HK-2 (cell line): ENCODE data around the gene RXFP4.
"Not testable (repeated sequence)": the region's sequence is repeated elsewhere in the genome, so short reads cannot be mapped to it uniquely, and the experiment has no call there.

Source experiments
- DNase-seq: peaks from one replicate; pipeline ENCODE4 v3.0.0-alpha.2; 2018; ENCODE audit not compliant: unreplicated experiment

RXFP4 gene

DNA sequence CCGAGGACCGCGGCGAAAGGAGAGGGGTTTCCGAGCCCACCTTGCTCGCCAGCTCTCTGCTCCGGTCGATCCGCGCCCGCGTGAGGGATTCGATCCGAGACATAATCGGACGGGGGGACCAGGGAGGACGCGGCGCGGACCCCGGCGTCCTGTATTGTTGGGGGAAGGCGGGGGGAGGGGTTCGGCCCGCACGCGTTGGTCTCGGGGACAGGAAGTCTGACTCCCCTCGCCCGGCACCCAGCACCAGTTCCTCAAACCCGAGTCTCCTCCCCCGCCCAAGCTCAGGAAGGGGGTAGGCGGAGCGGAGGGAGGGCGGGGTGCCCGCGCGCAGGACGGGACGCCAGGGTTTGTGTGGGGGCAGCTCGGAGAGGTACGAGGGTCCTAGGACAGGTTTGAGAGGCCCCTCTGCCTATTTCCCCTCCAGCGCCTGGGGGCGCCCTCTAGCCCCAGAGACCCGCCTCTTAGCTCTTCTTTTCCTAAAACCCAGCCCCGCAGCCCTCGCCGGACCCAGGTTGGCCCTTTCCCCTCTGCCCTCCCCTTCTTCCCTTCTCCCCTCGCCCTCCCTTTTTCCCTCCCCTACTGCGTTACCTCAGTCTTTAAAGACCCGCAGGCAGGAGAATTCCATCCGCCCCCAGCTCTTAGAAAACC lies 37.0 kb downstream of the RXFP4 start, which contains the start of gene ARHGEF2:
TSS of gene ARHGEF2 (minus strand) at position 223 of the 648 bp plus-strand sequence. CDS start at position 103, 120 bp downstream.
- peak; percentile 79 for DNase-seq

DNA sequence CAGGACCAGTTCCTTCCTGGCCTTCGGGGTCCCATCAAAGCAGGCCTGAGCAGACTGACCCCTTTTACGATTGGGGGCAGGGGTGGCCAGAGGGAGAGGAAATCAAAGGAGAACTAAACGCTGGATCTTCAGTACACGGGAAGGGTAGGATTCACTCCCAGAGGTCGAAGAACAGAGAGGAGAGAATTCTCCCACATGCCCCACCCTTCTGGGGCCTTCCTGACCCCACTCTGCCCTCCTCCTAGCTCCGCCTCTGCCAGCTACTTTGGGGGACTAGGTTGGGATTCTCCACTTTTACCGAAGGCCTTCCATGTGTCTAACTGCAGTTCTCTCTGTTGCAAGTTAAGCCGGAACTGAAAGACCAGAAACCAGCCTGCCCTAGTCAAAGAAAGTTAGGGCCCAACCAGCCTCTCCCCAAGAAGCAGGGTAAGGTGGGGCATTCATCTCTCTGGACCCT lies 37.6 kb downstream of the RXFP4 start:
- DNase-seq, result no peak

DNA sequence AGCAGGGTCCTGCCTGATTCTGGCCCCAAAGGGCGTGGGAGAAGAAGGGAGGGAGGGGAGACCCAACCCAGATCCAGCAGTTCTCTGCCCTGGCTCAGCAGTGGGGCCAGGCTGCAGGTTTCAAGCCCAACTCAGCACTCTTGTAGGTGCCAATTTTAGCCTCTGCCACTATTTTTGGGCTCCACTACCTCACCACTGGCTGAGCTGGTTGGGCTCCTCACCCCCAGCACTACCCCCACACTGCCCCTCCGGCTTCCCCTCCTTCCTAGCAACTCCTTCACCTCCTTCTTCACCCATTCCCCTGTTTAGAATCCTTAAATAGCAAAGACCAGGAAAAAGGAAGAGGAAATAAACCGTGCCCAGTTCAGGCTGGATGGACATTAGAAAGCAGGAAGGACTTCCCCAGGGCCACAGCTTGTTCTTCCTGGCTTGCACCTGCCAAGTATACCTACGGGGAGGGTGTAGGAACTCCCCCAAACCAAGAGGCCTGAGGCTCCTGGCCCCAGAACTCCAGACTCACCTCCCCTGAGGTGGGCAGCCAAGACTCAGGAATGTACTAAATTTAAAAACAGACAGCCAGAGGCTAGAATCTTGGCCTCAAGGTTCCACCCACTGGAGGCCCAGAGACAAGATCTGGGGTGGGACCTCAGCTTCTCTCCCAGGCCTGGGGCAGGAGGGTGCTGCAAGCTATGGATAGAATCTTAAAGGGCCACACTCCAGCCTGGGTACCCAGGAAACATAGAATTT lies 38.3 kb downstream of the RXFP4 start:
- DNase-seq, result no peak

DNA sequence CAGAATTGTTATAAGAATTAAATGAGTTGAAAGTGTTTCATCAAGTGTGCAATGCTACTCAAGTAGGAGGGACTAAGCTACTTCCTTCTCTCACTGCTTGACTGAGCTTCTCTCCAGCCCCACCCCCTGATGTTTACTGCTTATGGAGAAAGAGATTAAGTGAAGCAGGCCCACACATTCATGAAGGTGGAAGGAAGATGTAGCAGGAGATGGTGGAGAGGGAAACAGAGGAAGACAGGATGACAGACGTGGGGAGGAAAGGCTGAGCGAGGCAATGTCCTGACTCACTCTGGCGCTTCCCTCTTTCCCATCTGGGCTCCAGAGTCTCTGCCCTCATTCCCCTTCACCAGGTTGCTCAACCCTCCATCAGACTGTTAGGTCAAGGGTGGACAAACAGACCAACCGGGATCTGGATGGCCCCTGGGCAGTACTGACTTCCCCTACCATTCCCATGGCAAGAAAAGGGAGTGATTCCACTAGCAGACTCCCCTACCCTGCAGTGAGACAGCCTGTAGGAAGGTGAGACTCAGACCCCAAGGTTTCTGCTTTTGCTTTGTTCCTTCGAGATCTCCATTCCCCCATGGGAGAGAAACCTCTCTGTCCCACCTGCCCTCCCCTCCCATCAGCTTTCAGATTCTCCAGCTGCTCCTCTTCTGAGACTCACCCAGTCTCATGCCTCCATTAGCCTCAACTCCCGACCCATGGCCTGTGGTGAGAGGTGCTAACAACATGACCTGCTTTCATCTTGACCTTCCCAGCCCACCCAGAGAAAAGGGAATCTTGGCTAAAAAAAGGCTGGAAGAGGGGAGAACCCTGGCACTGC lies 40.0 kb downstream of the RXFP4 start:
- DNase-seq, result no peak

DNA sequence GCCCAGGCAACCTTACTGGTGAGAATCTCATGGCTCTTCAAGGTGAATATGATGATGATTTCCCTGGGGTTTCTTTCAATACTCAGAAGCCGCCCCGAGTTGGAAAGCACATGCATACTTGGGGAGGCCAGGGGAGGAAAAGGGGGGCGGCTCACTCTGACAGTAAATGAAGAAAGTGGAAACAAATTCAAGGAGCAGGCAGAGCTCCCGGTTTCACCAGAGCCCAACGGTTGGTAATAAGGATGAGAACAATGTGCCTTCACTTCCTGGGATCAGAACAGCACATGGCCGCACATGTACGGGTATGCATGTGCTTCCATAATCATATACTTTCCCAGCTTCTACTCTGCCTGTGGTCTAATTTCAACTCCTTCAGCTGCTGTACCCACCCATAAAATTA lies 40.7 kb downstream of the RXFP4 start:
- DNase-seq, result no peak

DNA sequence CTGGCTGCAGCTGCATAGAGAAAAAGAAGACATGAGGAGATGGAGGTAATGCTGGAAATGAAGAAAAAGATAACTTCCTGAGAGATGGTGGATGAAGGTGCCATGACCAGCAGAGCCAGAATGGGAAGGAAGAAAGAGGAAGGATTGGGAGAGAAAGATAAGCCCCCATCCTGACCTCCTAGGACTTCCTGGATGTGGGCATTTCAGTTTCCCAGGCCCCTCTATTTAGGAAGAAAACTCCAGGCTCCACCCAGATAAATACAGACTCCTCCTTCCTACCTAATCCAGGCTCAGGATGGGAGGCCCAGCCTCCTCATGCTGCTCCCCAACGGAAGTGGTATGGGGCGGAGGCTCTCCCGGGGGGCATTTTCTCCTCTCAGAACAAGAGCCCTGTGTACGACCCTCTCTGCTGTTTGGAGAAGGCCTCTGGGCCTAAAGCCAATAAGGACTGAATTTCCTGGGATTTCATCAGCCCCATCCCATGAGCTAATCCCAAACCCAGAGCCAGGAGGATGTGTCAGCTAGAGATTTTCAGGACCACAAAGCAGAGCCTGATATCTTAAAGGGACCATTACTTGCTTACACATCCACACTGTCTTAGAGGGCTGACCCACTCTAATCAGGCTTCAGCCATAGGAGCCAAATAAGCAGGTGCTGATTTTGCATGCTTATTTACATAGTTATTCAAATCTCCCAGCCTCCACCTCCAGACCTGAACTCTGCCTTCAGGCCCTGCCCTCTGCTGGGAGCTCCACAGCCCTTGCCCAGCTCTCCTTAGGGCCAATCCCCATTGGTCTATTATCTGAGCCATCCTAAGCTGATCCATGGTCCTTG lies 42.0 kb downstream of the RXFP4 start:
- no peak for DNase-seq

DNA sequence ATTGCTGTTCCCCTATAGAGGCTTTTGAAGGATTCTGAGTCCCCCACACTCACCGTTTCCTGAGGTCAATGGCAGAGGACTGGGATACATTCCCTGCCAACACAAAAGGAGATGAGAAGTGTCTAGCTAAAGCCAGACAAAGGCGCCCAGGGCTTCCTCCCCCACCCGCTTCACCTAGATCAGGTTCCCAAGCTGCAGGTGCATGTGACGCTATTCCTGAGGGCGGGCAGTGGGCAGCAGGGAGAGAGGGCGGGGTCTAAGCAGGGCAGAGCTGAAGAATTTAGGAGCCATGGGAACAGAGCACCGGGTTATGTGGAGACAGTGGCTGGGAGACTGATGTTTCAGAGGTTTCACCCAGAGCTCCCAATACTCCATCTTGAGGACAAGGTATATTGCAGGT lies 42.9 kb downstream of the RXFP4 start:
- DNase-seq, result no peak

DNA sequence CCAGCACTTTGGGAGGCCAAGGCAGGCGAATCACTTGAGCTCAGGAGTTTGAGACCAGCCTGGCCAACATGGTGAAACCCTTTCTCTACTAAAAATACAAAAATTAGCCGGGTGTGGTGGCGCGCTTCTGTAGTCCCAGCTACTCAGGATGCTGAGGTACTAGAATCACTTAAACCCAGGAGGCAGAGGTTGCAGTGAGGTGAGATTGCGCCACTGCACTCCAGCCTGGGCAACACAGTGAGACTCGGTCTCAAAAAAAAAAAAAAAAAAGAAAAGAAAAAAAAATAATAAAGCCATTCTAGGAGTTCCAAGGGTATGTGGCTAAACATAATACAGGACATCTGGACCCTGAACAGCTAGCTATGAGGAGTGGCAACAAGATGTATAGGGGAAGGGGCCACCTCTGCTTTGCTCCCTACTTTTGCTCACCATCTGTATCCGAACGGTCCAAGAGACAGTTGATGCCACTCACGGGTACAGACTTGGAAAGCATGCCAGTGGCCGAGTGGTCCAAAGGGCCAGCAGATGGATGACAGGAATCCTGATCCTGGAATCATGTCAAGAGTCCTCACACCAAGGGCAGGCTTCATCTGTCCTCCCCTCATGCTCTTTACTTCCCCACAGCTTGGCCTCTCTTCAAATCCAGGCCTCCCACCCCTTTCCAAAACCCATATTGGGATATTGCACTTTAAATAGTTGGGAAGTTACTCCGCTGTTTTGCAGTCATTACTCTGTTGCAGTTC lies 43.6 kb downstream of the RXFP4 start:
- DNase-seq, result not testable (repeated sequence)

DNA sequence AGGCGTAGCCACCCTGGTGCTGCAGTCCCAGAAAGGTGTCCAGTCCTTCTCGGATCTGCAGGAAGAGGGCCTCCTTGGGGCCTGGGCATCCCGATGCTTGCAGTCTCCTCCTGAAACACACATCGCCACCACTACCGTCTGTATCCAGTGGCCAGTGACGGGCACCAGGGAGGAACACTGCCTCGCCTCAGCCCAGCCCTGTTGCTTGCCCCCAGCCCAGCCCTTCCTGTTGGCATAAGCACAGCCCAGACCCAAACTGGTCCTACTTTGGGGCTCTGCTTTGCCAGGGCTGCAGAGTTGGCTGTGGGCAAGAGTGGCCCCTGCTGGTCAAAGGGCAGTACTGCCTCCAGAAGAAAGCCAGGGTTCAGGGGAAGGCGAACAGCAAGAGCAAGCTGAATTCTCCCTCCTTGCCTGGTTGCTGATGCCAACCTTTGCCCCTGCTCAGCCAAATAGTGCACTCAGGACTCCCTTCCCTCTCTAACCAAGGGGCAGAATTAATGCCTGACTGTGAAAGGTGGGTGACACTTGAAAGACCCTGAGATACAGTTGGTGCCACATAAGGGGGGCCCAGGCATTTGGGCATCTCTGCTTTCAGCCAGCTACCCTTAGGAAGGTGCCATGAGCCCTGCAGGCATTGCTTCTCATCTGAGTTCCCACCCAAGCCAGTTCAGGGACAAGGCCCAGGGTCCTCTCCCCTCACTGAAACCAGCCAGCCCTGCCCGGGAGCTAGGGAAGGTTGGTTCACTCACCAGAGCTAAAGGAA lies 48.0 kb downstream of the RXFP4 start:
- peak; percentile 71 for DNase-seq

DNA sequence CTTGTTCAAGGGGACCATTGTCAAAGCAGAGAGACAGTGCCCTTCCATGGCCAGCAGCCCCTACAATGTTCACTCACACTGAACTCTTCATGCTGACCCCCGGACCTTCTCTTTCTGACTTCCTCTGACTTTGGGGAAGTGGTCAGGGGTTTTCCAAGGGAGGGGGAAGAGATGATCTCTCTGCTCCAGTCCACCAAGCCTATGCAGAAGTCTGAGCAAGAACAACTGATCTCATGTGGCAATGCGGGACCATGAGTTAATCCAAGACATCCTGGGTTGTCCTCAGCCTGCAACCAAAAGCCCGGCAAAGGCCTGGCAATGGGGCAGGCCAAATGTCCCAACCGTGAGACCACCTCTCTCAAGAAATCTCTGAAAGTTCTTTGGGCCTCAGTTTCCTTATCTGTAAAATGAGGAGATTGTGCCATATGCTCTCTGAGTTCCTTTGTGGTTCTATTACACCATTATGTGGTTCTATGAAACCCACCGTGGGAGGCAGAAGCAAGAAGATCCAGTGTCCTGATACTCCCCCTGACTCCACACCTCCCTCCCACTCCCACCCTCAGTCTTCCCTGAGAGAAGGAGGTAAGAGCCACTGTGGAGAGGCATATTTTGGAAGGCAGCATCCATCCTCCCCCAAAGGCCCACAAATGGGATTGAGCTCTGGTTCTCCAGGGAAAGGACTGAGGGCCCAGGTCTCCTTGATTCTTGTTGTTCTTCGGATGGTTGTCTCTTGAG lies 48.7 kb downstream of the RXFP4 start:
- DNase-seq, result no peak
